Parathyroid adenoma (tissue), 2 donors: ENCODE results near the gene WIPI1.

Source experiments
- H2AFZ ChIP-seq: fragments of 300-600 bp; sonication (generic); one replicate; pipeline ENCODE4 v1.7.0; 2017; ENCODE audit warnings: antibody characterized with exemption, mild to moderate bottlenecking
- H3K27ac ChIP-seq: fragments of 300-600 bp; sonication (generic); one replicate; pipeline ENCODE4 v1.7.0; 2017
- H3K27me3 ChIP-seq: fragments of 300-600 bp; sonication (generic); one replicate; pipeline ENCODE4 v1.7.0; 2017; ENCODE audit warnings: low read length; ENCODE audit not compliant: control insufficient read depth, insufficient read depth
- H3K36me3 ChIP-seq: fragments of 300-600 bp; sonication (generic); one replicate; pipeline ENCODE4 v1.7.0; 2017; ENCODE audit warnings: low read length; ENCODE audit not compliant: control insufficient read depth, insufficient read depth
- H3K4me1 ChIP-seq: fragments of 300-600 bp; sonication (generic); one replicate; pipeline ENCODE4 v1.7.0; 2017; ENCODE audit warnings: control low read depth
- H3K4me2 ChIP-seq: fragments of 300-600 bp; sonication (generic); one replicate; pipeline ENCODE4 v1.7.0; 2017; ENCODE audit warnings: low read length
- H3K4me3 ChIP-seq: fragments of 300-600 bp; sonication (generic); one replicate; pipeline ENCODE4 v1.7.0; 2017; ENCODE audit warnings: low read depth, low read length
- H3K79me2 ChIP-seq: fragments of 300-600 bp; sonication (generic); one replicate; pipeline ENCODE4 v1.7.0; 2017; ENCODE audit warnings: control low read depth
- H3K9ac ChIP-seq: fragments of 300-600 bp; sonication (generic); one replicate; pipeline ENCODE4 v1.7.0; 2017; ENCODE audit warnings: mild to moderate bottlenecking
- H3K9me3 ChIP-seq: fragments of 300-600 bp; sonication (generic); one replicate; pipeline ENCODE4 v1.7.0; 2017; ENCODE audit warnings: low read length; ENCODE audit not compliant: control insufficient read depth
- CTCF ChIP-seq: fragments of 300-600 bp; sonication (generic); IDR thresholded peaks from one replicate; pipeline ENCODE4 v1.7.0; 2017; ENCODE audit warnings: antibody characterized with exemption, mild to moderate bottlenecking
- donor health status: primary hyperparathyroidism.

WIPI1 gene

GRCh38 chr17:68390888-68391545, 66.3 kb downstream of the WIPI1 start:
- Histone ChIP-seq H3K4me2 (no peak overlapping the region), H3K79me2 (no peaks in the 10 kb centered on the region), H3K27ac (no peak overlapping the region), H3K36me3 (no peaks in the 10 kb centered on the region), H3K4me1 (no peaks in the 10 kb centered on the region), H3K4me3 (no peak overlapping the region), H3K9me3 (no peaks in the 10 kb centered on the region), H3K9ac (no peak overlapping the region), H2AFZ (no peak overlapping the region), H3K27me3 (no peaks in the 10 kb centered on the region)
- TF ChIP-seq CTCF, result no peak

- H3K9me3 ChIP-seq, result no peaks in the 10 kb centered on the region
- H3K27ac ChIP-seq, result no peak overlapping the region
- TF ChIP-seq CTCF, result no peak
Measured at GRCh38 chr17:68389041-68389440, 68.3 kb downstream of the WIPI1 start.

GRCh38 chr17:68387435-68388218, 69.7 kb downstream of the WIPI1 start:
- Histone ChIP-seq H3K27me3 (no peaks in the 10 kb centered on the region), H3K79me2 (no peaks in the 10 kb centered on the region), H3K36me3 (no peaks in the 10 kb centered on the region), H3K9me3 (no peaks in the 10 kb centered on the region), H3K4me1 (no peaks in the 10 kb centered on the region), H3K4me2 (no peak overlapping the region), H3K9ac (no peak overlapping the region), H2AFZ (no peak overlapping the region), H3K4me3 (no peak overlapping the region), H3K27ac (no peak overlapping the region)
- TF ChIP-seq CTCF, result no peak

More at GRCh38 chr17:68389041-68389440, 68.3 kb downstream of the WIPI1 start:
- Histone ChIP-seq H3K9ac (no peak overlapping the region), H2AFZ (no peak overlapping the region), H3K27me3 (no peaks in the 10 kb centered on the region), H3K36me3 (no peaks in the 10 kb centered on the region), H3K4me2 (no peak overlapping the region), H3K4me3 (no peak overlapping the region), H3K79me2 (no peaks in the 10 kb centered on the region), H3K4me1 (no peaks in the 10 kb centered on the region)

GRCh38 chr17:68385490-68386215, 71.6 kb downstream of the WIPI1 start:
- Histone ChIP-seq H3K36me3 (no peaks in the 10 kb centered on the region), H3K9ac (no peak overlapping the region), H3K4me2 (no peak overlapping the region), H3K4me3 (no peak overlapping the region), H3K79me2 (no peaks in the 10 kb centered on the region), H3K9me3 (no peaks in the 10 kb centered on the region), H3K4me1 (no peaks in the 10 kb centered on the region), H3K27ac (no peak overlapping the region), H2AFZ (no peak overlapping the region), H3K27me3 (no peaks in the 10 kb centered on the region)
- no peak for TF ChIP-seq CTCF
